Loucy (cell line): Measurements from ENCODE around the gene KSR2.

Source experiments
- CTCF ChIP-seq: fragments of 200-600 bp; sonication (generic); conservative IDR thresholded peaks from 2 replicates; pipeline ENCODE4 v1.5.1; 2014; ENCODE audit warnings: mild to moderate bottlenecking, antibody characterized with exemption, low read length
- EZH2phosphoT487 ChIP-seq: fragments of 200-600 bp; IDR thresholded peaks from 2 replicates; pipeline ENCODE4 v1.6.1; 2018; ENCODE audit warnings: antibody characterized with exemption, mild to moderate bottlenecking, moderate library complexity, borderline replicate concordance

- TF ChIP-seq CTCF (no peak), EZH2phosphoT487 (no peak)
Measured at GRCh38 chr12:117881517-117881916, 87.3 kb downstream of the KSR2 start.
